ENCODE data around the gene CBFA2T3.

Gene CBFA2T3

DNA sequence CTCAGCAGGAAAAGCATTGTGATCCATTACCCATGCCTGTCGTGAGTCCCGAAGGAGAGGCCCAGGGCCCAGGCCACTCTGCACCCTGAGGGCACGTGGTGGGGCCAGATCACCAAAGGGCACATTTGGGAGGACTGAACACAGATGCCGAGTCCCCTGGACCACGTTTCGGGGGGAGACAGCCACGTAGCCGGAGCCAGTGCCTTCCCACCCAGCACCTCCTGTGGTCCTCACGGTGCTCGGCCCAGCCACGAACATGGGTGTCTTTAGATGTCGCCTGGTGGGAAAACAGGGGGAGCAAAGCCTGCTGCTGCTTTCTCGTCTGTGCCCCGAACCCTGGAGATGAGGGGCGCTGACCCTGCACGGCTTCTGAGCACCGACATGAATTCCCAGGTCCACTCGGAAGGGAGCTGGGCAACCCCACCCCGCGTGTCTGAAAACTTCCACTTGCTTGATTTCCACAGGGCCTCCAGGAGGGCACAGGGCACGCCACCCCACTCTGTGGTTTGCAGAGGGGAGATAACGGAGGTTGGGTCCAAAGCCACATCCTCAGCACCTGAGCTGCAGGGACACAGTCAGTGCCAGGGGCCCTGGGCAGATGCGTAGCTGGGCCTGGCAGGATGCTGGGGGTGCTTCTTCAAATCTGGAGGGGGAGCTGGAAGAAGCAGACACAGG lies 14.4 kb downstream of the CBFA2T3 start:
- WGBS: 76% methylated on average over 23 of the region's 23 CpGs
- no peak overlapping the region for H2AK5ac ChIP-seq (ENCODE audit: low read length, severe bottlenecking)
- H3K27ac ChIP-seq (ENCODE audit: low read length, poor library complexity, severe bottlenecking): no peak overlapping the region
- no peak overlapping the region for H3K14ac ChIP-seq (ENCODE audit: low read length in 2 of 2)
- no peak overlapping the region for H3K4me3 ChIP-seq (ENCODE audit: insufficient read depth in 1 of 2, low read depth in 1 of 2, low read length in 2 of 2)
- H2AFZ ChIP-seq (ENCODE audit: low read depth, low read length): no peak overlapping the region
- H2BK15ac ChIP-seq (ENCODE audit: low read depth, poor library complexity, severe bottlenecking): no peak overlapping the region
- H3K4me1 ChIP-seq (ENCODE audit: control insufficient read depth, insufficient read depth, low read depth, low read length): no peaks in the 10 kb centered on the region
- no peak overlapping the region for H3K18ac ChIP-seq (ENCODE audit: low read depth in 1 of 2, low read length in 2 of 2)
- no peak overlapping the region for H4K91ac ChIP-seq (ENCODE audit: low read length)
- H2BK5ac ChIP-seq (ENCODE audit: low read depth, low read length, poor library complexity, severe bottlenecking): no peak overlapping the region
- H4K8ac ChIP-seq (ENCODE audit: low read length): no peak overlapping the region
- no peak overlapping the region for H3K9ac ChIP-seq (ENCODE audit: low read length)
- H3K27me3 ChIP-seq (ENCODE audit: control insufficient read depth in 1 of 2, insufficient read depth in 1 of 2, low read length in 2 of 2): peaks cover 25 to 69% of the 10 kb centered on the region in 2 experiments
- no peak overlapping the region for H3K23ac ChIP-seq (ENCODE audit: low read length in 2 of 2)
- no peak overlapping the region for H3K4ac ChIP-seq (ENCODE audit: low read depth in 1 of 2, low read length in 2 of 2)
- no peak overlapping the region for H3K4me2 ChIP-seq (ENCODE audit: low read length, poor library complexity, severe bottlenecking)
- no peaks in the 10 kb centered on the region for H3K36me3 ChIP-seq (ENCODE audit: control insufficient read depth in 1 of 2, insufficient read depth in 2 of 2, low read depth in 1 of 2, low read length in 2 of 2)
- H3K9me3 ChIP-seq (ENCODE audit: control insufficient read depth, low read length): peaks cover 4% of the 10 kb centered on the region
- H2BK120ac ChIP-seq (ENCODE audit: low read depth, low read length): no peak overlapping the region
- no peak for DNase-seq
- H2BK12ac ChIP-seq (ENCODE audit: low read length in 2 of 2): no peak overlapping the region
- no peaks in the 10 kb centered on the region for H3K79me1 ChIP-seq (replicated peaks; ENCODE audit: low read length, poor library complexity, severe bottlenecking)

DNA sequence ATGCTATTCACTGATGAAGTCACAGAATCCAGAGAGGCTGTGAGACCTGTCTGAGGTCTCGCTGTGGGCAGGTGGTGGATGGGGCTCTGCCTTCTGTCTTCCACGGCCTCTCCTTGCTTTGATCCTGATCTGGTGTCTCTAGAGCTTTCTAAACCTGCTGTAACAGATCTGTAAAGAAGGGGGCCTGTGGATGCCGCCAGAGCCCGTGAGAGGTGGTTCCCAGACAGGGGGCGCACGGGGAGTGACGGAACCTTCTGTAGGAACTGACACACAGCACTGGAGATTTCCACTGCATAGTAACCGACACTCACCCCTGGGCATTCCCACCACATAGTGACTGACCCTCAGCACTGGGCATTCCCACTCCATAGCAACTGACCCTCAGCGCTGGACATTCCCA lies 16.0 kb downstream of the CBFA2T3 start:
- Histone ChIP-seq H3K18ac (ENCODE audit: low read depth in 1 of 2, low read length in 2 of 2) (no peak overlapping the region), H2BK5ac (ENCODE audit: low read depth, low read length, poor library complexity, severe bottlenecking) (no peak overlapping the region), H3K27me3 (ENCODE audit: control insufficient read depth in 1 of 2, insufficient read depth in 1 of 2, low read length in 2 of 2) (peaks cover 38 to 76% of the 10 kb centered on the region in 2 experiments), H3K23ac (ENCODE audit: low read length in 2 of 2) (no peak overlapping the region), H3K4me1 (ENCODE audit: control insufficient read depth, insufficient read depth, low read depth, low read length) (no peaks in the 10 kb centered on the region), H3K4me3 (ENCODE audit: insufficient read depth in 1 of 2, low read depth in 1 of 2, low read length in 2 of 2) (no peak overlapping the region), H4K91ac (ENCODE audit: low read length) (no peak overlapping the region), H3K9ac (ENCODE audit: low read length) (no peak overlapping the region), H3K14ac (ENCODE audit: low read length in 2 of 2) (no peak overlapping the region), H2AK5ac (ENCODE audit: low read length, severe bottlenecking) (no peak overlapping the region), H3K4ac (ENCODE audit: low read depth in 1 of 2, low read length in 2 of 2) (no peak overlapping the region), H2BK15ac (ENCODE audit: low read depth, poor library complexity, severe bottlenecking) (no peak overlapping the region), H3K36me3 (ENCODE audit: control insufficient read depth in 1 of 2, insufficient read depth in 2 of 2, low read depth in 1 of 2, low read length in 2 of 2) (no peaks in the 10 kb centered on the region), H2BK120ac (ENCODE audit: low read depth, low read length) (no peak overlapping the region), H3K4me2 (ENCODE audit: low read length, poor library complexity, severe bottlenecking) (no peak overlapping the region), H4K8ac (ENCODE audit: low read length) (no peak overlapping the region), H3K27ac (ENCODE audit: low read length, poor library complexity, severe bottlenecking) (no peak overlapping the region), H2BK12ac (ENCODE audit: low read length in 2 of 2) (no peak overlapping the region), H3K79me1 (replicated peaks; ENCODE audit: low read length, poor library complexity, severe bottlenecking) (no peaks in the 10 kb centered on the region), H3K9me3 (ENCODE audit: control insufficient read depth, low read length) (peaks cover 4% of the 10 kb centered on the region), H2AFZ (ENCODE audit: low read depth, low read length) (no peak overlapping the region)
- DNase-seq: no peak
- whole genome bisulfite sequencing: 73% methylated on average over 9 of the region's 9 CpGs

DNA sequence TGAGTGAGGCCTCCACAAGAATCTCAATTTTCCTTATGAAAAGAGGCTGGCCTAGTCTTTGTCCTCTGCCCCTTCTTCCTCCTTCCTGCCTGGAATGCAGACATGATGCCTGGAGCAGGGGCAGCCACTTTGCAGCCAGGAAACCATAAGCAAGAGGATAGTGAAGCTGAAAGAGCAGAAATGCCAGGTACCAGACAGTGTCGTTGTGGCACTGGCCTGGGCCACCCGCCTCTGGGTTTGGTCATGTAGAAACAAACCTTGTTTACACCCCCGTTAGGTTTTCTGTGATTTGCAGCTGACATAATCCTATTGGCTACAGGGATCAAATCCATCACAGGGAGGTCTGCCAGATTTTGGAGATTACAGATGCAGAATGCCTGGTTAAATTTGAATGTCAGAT lies 16.5 kb downstream of the CBFA2T3 start:
- no peak overlapping the region for H3K9ac ChIP-seq (ENCODE audit: low read length)
- H3K4me1 ChIP-seq (ENCODE audit: control insufficient read depth, insufficient read depth, low read depth, low read length): no peaks in the 10 kb centered on the region
- no peaks in the 10 kb centered on the region for H3K36me3 ChIP-seq (ENCODE audit: control insufficient read depth in 1 of 2, insufficient read depth in 2 of 2, low read depth in 1 of 2, low read length in 2 of 2)
- H3K27me3 ChIP-seq (ENCODE audit: control insufficient read depth in 1 of 2, insufficient read depth in 1 of 2, low read length in 2 of 2): peaks cover 35 to 71% of the 10 kb centered on the region in 2 experiments
- H3K79me1 ChIP-seq (replicated peaks; ENCODE audit: low read length, poor library complexity, severe bottlenecking): no peaks in the 10 kb centered on the region
- H2BK5ac ChIP-seq (ENCODE audit: low read depth, low read length, poor library complexity, severe bottlenecking): no peak overlapping the region
- DNase-seq: no peak
- H3K27ac ChIP-seq (ENCODE audit: low read length, poor library complexity, severe bottlenecking): no peak overlapping the region
- no peak overlapping the region for H3K18ac ChIP-seq (ENCODE audit: low read depth in 1 of 2, low read length in 2 of 2)
- H3K4me2 ChIP-seq (ENCODE audit: low read length, poor library complexity, severe bottlenecking): no peak overlapping the region
- H3K23ac ChIP-seq (ENCODE audit: low read length in 2 of 2): no peak overlapping the region
- no peak overlapping the region for H2BK12ac ChIP-seq (ENCODE audit: low read length in 2 of 2)
- H4K91ac ChIP-seq (ENCODE audit: low read length): no peak overlapping the region
- H2BK120ac ChIP-seq (ENCODE audit: low read depth, low read length): no peak overlapping the region
- no peak overlapping the region for H3K14ac ChIP-seq (ENCODE audit: low read length in 2 of 2)
- peaks cover 4% of the 10 kb centered on the region for H3K9me3 ChIP-seq (ENCODE audit: control insufficient read depth, low read length)
- no peak overlapping the region for H4K8ac ChIP-seq (ENCODE audit: low read length)
- no peak overlapping the region for H3K4me3 ChIP-seq (ENCODE audit: insufficient read depth in 1 of 2, low read depth in 1 of 2, low read length in 2 of 2)
- H2AK5ac ChIP-seq (ENCODE audit: low read length, severe bottlenecking): no peak overlapping the region
- no peak overlapping the region for H3K4ac ChIP-seq (ENCODE audit: low read depth in 1 of 2, low read length in 2 of 2)
- H2BK15ac ChIP-seq (ENCODE audit: low read depth, poor library complexity, severe bottlenecking): no peak overlapping the region
- 85% methylated on average over 3 of the region's 3 CpGs for WGBS
- no peak overlapping the region for H2AFZ ChIP-seq (ENCODE audit: low read depth, low read length)

DNA sequence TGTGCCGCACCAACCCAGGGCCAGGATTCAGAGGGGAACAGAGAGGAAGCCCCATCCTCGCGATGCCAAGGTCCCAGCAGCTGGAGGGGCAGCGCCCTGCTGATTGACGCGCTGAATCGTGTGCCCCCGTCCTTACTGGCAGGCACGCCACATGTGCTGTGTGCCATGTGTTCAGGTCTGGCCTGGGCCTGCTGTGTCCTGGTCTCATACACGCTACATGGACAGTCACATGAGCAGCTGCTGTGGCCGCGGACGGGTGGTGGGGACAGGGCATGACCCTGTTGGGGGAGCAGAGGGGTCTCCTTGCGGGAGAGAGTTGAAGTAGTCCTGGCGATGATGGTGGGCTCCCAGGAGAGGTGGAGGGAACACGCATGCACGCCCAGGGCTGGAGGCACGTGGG lies 18.0 kb downstream of the CBFA2T3 start:
- 92% methylated on average over 18 of the region's 18 CpGs for WGBS
- DNase-seq: no peak
- no peak overlapping the region for H4K91ac ChIP-seq (ENCODE audit: low read length)
- H2BK120ac ChIP-seq (ENCODE audit: low read depth, low read length): no peak overlapping the region
- no peak overlapping the region for H3K4me3 ChIP-seq (ENCODE audit: insufficient read depth in 1 of 2, low read depth in 1 of 2, low read length in 2 of 2)
- H2BK12ac ChIP-seq (ENCODE audit: low read length in 2 of 2): no peak overlapping the region
- no peaks in the 10 kb centered on the region for H3K79me1 ChIP-seq (replicated peaks; ENCODE audit: low read length, poor library complexity, severe bottlenecking)
- no peaks in the 10 kb centered on the region for H3K36me3 ChIP-seq (ENCODE audit: control insufficient read depth in 1 of 2, insufficient read depth in 2 of 2, low read depth in 1 of 2, low read length in 2 of 2)
- no peak overlapping the region for H2BK15ac ChIP-seq (ENCODE audit: low read depth, poor library complexity, severe bottlenecking)
- H2AFZ ChIP-seq (ENCODE audit: low read depth, low read length): no peak overlapping the region
- no peak overlapping the region for H2AK5ac ChIP-seq (ENCODE audit: low read length, severe bottlenecking)
- H3K9ac ChIP-seq (ENCODE audit: low read length): no peak overlapping the region
- peaks cover 28 to 58% of the 10 kb centered on the region in 2 experiments for H3K27me3 ChIP-seq (ENCODE audit: control insufficient read depth in 1 of 2, insufficient read depth in 1 of 2, low read length in 2 of 2)
- no peak overlapping the region for H3K27ac ChIP-seq (ENCODE audit: low read length, poor library complexity, severe bottlenecking)
- H3K4ac ChIP-seq (ENCODE audit: low read depth in 1 of 2, low read length in 2 of 2): no peak overlapping the region
- H4K8ac ChIP-seq (ENCODE audit: low read length): no peak overlapping the region
- H3K23ac ChIP-seq (ENCODE audit: low read length in 2 of 2): no peak overlapping the region
- H3K18ac ChIP-seq (ENCODE audit: low read depth in 1 of 2, low read length in 2 of 2): no peak overlapping the region
- no peaks in the 10 kb centered on the region for H3K4me1 ChIP-seq (ENCODE audit: control insufficient read depth, insufficient read depth, low read depth, low read length)
- H2BK5ac ChIP-seq (ENCODE audit: low read depth, low read length, poor library complexity, severe bottlenecking): no peak overlapping the region
- peaks cover 4% of the 10 kb centered on the region for H3K9me3 ChIP-seq (ENCODE audit: control insufficient read depth, low read length)
- no peak overlapping the region for H3K14ac ChIP-seq (ENCODE audit: low read length in 2 of 2)
- no peak overlapping the region for H3K4me2 ChIP-seq (ENCODE audit: low read length, poor library complexity, severe bottlenecking)

Measured in mesenchymal stem cell (in vitro differentiated cells and primary cell).